C4-2B (cell line): ENCODE measurements around the gene SFT2D3.

Experiments
- ZFX ChIP-seq: fragments of 450-650 bp; IDR thresholded peaks from 2 replicates; pipeline ENCODE4 v1.6.1; 2017
- TF ChIP-seq, protein P1 (sequence below): fragments of 450-650 bp; conservative IDR thresholded peaks from 2 replicates; pipeline ENCODE4 v1.5.1; 2017; ENCODE audit warnings: mild to moderate bottlenecking

DNA sequence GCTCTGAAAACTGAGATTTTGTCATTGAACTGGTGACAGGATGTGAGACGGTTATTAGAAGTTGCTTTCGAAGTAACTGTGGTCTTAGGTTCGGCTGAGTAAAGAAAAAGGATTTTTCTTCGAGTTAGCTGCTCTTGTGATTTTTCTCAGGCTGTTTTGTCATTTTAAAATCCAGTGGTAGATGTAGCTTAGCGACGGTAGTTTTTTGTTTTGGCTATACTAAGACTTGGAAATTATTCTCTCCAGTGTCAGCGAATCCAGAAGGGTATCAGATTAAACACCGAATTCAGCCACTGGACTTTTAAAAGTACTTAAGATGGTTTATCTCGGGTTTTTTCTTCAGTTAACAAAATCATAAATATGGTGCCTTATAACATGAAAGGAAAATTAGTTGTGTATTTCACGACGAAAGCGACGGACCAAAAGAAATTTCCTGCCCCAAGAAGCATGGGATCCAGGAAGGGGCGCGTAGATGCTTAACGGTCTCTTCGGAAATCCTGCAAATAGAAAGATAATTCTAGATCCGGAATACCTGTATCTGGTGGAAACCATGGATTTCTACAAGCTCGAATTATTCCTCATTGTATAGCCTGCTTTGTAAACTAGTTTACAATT is 1.2 kb downstream of the SFT2D3 start:
- TF ChIP-seq, protein P1, sequence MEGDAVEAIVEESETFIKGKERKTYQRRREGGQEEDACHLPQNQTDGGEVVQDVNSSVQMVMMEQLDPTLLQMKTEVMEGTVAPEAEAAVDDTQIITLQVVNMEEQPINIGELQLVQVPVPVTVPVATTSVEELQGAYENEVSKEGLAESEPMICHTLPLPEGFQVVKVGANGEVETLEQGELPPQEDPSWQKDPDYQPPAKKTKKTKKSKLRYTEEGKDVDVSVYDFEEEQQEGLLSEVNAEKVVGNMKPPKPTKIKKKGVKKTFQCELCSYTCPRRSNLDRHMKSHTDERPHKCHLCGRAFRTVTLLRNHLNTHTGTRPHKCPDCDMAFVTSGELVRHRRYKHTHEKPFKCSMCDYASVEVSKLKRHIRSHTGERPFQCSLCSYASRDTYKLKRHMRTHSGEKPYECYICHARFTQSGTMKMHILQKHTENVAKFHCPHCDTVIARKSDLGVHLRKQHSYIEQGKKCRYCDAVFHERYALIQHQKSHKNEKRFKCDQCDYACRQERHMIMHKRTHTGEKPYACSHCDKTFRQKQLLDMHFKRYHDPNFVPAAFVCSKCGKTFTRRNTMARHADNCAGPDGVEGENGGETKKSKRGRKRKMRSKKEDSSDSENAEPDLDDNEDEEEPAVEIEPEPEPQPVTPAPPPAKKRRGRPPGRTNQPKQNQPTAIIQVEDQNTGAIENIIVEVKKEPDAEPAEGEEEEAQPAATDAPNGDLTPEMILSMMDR = no peak
- TF ChIP-seq ZFX = no peak
